Astrocyte of the cerebellum (primary cell): ENCODE data around the gene TSC1.

Experiments
- DNase-seq: peaks from one replicate; pipeline ENCODE4 v3.0.0-alpha.2; 2011; ENCODE audit warnings: low read depth
- H3K4me3 ChIP-seq: 2 replicates; pipeline ENCODE4 v1.5.1; 2011; ENCODE audit warnings: mild to moderate bottlenecking, low read depth, low read length, moderate library complexity
- CTCF ChIP-seq: IDR thresholded peaks from 2 replicates; pipeline ENCODE4 v1.5.1; 2012; ENCODE audit warnings: low read length, low read depth, moderate library complexity, mild to moderate bottlenecking; ENCODE audit errors: missing control alignments
- in situ Hi-C: cut with HindIII; loops from 2 replicates; pipeline ENCODE4 v1.10.0; 2017; ENCODE audit warnings: low sequenced_read_pairs

Gene TSC1

GRCh38 chr9:132942541-132943182, 1.8 kb downstream of the TSC1 start:
- in situ Hi-C loops, result no loop called here
- DNase-seq, result no peak
- no peak for TF ChIP-seq CTCF
- no peak overlapping the region for H3K4me3 ChIP-seq

GRCh38 chr9:132939169-132939568, 5.2 kb downstream of the TSC1 start:
- TF ChIP-seq CTCF, result no peak
- no peak overlapping the region for H3K4me3 ChIP-seq
- no peak for DNase-seq
- in situ Hi-C loops, result no loop called here

- in situ Hi-C loops, result no loop called here
- no peak for TF ChIP-seq CTCF
- H3K4me3 ChIP-seq, result no peak overlapping the region
- no peak for DNase-seq
These were observed 6.9 kb downstream of the TSC1 start for GRCh38 chr9:132937463-132937901.

GRCh38 chr9:132935026-132935425, 9.4 kb downstream of the TSC1 start:
- DNase-seq, result no peak
- no peak for TF ChIP-seq CTCF
- in situ Hi-C loops, result no loop called here

GRCh38 chr9:132931178-132931735, 13.2 kb downstream of the TSC1 start:
- TF ChIP-seq CTCF, result no peak
- in situ Hi-C loops, result no loop called here
- peak; percentile 44 for DNase-seq

More at GRCh38 chr9:132935026-132935425, 9.4 kb downstream of the TSC1 start:
- H3K4me3 ChIP-seq, result no peak overlapping the region

GRCh38 chr9:132927704-132928103, 16.7 kb downstream of the TSC1 start:
- no peak for TF ChIP-seq CTCF
- in situ Hi-C loops, result no loop called here
- no peak overlapping the region for H3K4me3 ChIP-seq
- no peak for DNase-seq

More at GRCh38 chr9:132931178-132931735, 13.2 kb downstream of the TSC1 start:
- H3K4me3 ChIP-seq, result no peak overlapping the region
